Measurements from ENCODE around the gene C1RL.
"Not testable (repeated sequence)": the region's sequence is repeated elsewhere in the genome, so short reads cannot be mapped to it uniquely, and the experiment has no call there.

C1RL gene

DNA sequence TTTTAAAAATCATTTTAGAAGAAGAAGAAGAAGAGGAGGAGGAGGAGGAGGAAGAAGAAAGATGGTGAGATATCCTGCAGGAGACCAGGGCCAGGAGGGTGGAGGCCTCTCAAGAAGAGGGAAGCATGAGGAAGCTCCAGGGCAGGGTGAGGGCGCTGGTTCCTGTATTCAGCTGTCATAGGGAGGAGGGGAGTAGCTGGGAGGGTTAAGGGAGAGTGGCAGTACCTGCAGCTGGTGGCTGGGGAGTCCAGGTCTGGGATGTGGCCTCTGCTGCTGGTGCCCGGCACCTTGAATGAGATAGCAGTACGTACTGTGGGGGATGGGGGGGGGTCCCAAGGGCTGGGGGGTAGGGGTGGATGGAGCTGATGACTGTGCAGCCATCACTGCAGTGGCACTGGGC, 9.9 kb upstream of the C1RL start:
- H3K4me3 Mint-ChIP-seq = no peak overlapping the region
- no peaks in the 10 kb centered on the region for H3K9me3 Mint-ChIP-seq
- peaks cover 4% of the 10 kb centered on the region for H3K4me1 Mint-ChIP-seq
- no peak overlapping the region for H3K27ac Mint-ChIP-seq (ENCODE audit: low read depth)
- ATAC-seq (replicated peaks; ENCODE audit: extremely low read depth, poor library complexity, severe bottlenecking) (no peak), DNase-seq (ENCODE audit: low spot score in 2 of 2) (no peak)
- peaks cover 2% of the 10 kb centered on the region for H3K36me3 Mint-ChIP-seq (ENCODE audit: insufficient read depth)
- no peaks in the 10 kb centered on the region for H3K27me3 Mint-ChIP-seq

- Mint-ChIP-seq H3K36me3 (ENCODE audit: insufficient read depth) (peaks cover 2% of the 10 kb centered on the region), H3K9me3 (no peaks in the 10 kb centered on the region), H3K27ac (ENCODE audit: low read depth) (no peak overlapping the region), H3K27me3 (no peaks in the 10 kb centered on the region), H3K4me1 (peaks cover 9% of the 10 kb centered on the region), H3K4me3 (no peak overlapping the region)
- DNase-seq (ENCODE audit: low spot score in 2 of 2) (no peak), ATAC-seq (replicated peaks; ENCODE audit: extremely low read depth, poor library complexity, severe bottlenecking) (no peak)
These were observed 8.7 kb upstream of the C1RL start for GRCh38 chr12:7117670-7118069.

DNA sequence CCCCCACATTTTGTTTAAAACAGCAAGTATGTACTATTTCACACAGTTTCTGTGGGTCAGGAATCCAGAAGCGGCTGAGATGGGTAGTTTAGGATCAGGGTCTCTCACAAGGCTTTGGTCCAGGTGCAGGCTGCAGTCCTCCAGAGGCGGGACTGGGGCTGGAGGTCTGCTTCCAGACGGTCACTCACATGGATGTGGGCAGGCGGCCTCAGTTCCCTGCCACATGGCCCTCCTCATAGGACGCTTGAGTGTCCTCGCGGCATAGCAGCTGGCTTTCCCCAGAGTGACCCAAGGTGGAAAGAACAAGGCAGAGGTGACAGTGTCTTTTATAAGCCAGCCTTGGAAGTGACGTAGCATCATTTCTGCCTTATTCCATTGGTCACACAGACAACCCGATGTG, 7.9 kb upstream of the C1RL start:
- DNase-seq (ENCODE audit: low spot score in 2 of 2) = no peak
- no peak overlapping the region for H3K27ac Mint-ChIP-seq (ENCODE audit: low read depth)
- peaks cover 2% of the 10 kb centered on the region for H3K36me3 Mint-ChIP-seq (ENCODE audit: insufficient read depth)
- H3K9me3 Mint-ChIP-seq = no peaks in the 10 kb centered on the region
- H3K27me3 Mint-ChIP-seq = no peaks in the 10 kb centered on the region
- no peak for ATAC-seq (replicated peaks; ENCODE audit: extremely low read depth, poor library complexity, severe bottlenecking)
- H3K4me1 Mint-ChIP-seq = peaks cover 9% of the 10 kb centered on the region
- H3K4me3 Mint-ChIP-seq = no peak overlapping the region

- Mint-ChIP-seq H3K4me3 (no peak overlapping the region), H3K27me3 (no peaks in the 10 kb centered on the region), H3K36me3 (ENCODE audit: insufficient read depth) (peaks cover 2% of the 10 kb centered on the region)
These were observed 7.2 kb upstream of the C1RL start for GRCh38 chr12:7116196-7116595.

GRCh38 chr12:7114851-7115250, 5.8 kb upstream of the C1RL start:
- Mint-ChIP-seq H3K36me3 (ENCODE audit: insufficient read depth) (peaks cover 3% of the 10 kb centered on the region), H3K4me1 (peaks cover 19% of the 10 kb centered on the region), H3K9me3 (no peaks in the 10 kb centered on the region), H3K27ac (ENCODE audit: low read depth) (peak overlapping the region; percentile 51), H3K4me3 (no peak overlapping the region), H3K27me3 (no peaks in the 10 kb centered on the region)
- ATAC-seq (replicated peaks; ENCODE audit: extremely low read depth, poor library complexity, severe bottlenecking) = no peak
- DNase-seq (ENCODE audit: low spot score in 2 of 2) = no peak

More at GRCh38 chr12:7116196-7116595, 7.2 kb upstream of the C1RL start:
- DNase-seq (ENCODE audit: low spot score in 2 of 2) = no peak
- peaks cover 9% of the 10 kb centered on the region for H3K4me1 Mint-ChIP-seq
- no peak overlapping the region for H3K27ac Mint-ChIP-seq (ENCODE audit: low read depth)
- H3K9me3 Mint-ChIP-seq = no peaks in the 10 kb centered on the region
- no peak for ATAC-seq (replicated peaks; ENCODE audit: extremely low read depth, poor library complexity, severe bottlenecking)

DNA sequence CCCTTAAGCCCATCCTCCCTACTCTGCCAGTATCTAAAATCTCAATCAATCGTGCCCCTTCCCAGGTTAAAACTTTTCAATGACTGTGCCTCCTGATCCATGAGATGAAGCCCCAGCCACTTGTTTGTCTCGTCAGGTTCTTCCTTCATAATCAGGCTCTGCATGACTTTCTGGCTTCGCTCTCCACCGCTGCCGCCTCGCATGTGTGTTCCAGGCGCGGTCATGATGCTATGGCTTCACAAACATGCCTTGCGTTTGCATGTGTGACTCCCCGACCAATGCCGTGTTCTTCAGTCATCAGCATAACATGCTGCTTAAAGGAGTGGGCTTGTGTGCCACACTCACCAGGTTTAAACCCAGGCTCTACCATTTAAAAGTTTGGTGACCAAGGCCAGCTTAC, 5.0 kb upstream of the C1RL start:
- no peak for DNase-seq (ENCODE audit: low spot score in 2 of 2)
- peak overlapping the region; percentile 73 for H3K27ac Mint-ChIP-seq (ENCODE audit: low read depth)
- no peaks in the 10 kb centered on the region for H3K9me3 Mint-ChIP-seq
- no peak overlapping the region for H3K4me3 Mint-ChIP-seq
- peaks cover 26% of the 10 kb centered on the region for H3K4me1 Mint-ChIP-seq
- peaks cover 5% of the 10 kb centered on the region for H3K36me3 Mint-ChIP-seq (ENCODE audit: insufficient read depth)
- no peak for ATAC-seq (replicated peaks; ENCODE audit: extremely low read depth, poor library complexity, severe bottlenecking)
- H3K27me3 Mint-ChIP-seq = no peaks in the 10 kb centered on the region

GRCh38 chr12:7113389-7113871, 4.4 kb upstream of the C1RL start:
- DNase-seq (ENCODE audit: low spot score in 2 of 2) (peak in 1 of 2 donors; percentile 32), ATAC-seq (replicated peaks; ENCODE audit: extremely low read depth, poor library complexity, severe bottlenecking) (no peak)
- Mint-ChIP-seq H3K27me3 (no peaks in the 10 kb centered on the region), H3K9me3 (no peaks in the 10 kb centered on the region), H3K27ac (ENCODE audit: low read depth) (peak overlapping the region; percentile 73), H3K4me3 (no peak overlapping the region), H3K4me1 (peaks cover 28% of the 10 kb centered on the region), H3K36me3 (ENCODE audit: insufficient read depth) (peaks cover 7% of the 10 kb centered on the region)

GRCh38 chr12:7112041-7112440, 3.0 kb upstream of the C1RL start:
- Mint-ChIP-seq H3K36me3 (ENCODE audit: insufficient read depth) (peaks cover 7% of the 10 kb centered on the region), H3K27me3 (no peaks in the 10 kb centered on the region), H3K4me1 (peaks cover 38% of the 10 kb centered on the region), H3K27ac (ENCODE audit: low read depth) (no peak overlapping the region), H3K4me3 (no peak overlapping the region), H3K9me3 (no peaks in the 10 kb centered on the region)
- DNase-seq (ENCODE audit: low spot score in 2 of 2) (no peak), ATAC-seq (replicated peaks; ENCODE audit: extremely low read depth, poor library complexity, severe bottlenecking) (no peak)

DNA sequence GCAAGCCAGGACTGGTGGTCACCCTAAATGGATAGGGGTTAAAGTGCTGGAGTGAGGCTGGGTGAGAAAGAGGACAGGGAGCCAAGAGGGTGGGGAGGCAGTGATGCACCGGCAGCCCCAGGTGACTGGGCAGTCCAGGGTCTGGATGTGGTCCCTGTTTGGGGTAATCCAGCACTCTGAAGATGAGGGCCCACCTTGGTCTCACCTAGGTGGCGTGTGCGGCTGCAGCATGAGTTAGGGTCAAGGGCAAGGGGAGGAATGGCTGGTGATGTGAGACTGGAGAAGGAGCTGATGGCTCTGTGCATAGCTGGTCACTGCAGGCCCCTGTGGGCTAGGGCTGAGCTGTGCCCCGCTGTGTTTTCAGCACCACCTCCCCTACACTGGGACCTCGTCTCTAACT, 1.6 kb upstream of the C1RL start:
- DNase-seq (ENCODE audit: low spot score in 2 of 2) (no peak), ATAC-seq (replicated peaks; ENCODE audit: extremely low read depth, poor library complexity, severe bottlenecking) (no peak)
- Mint-ChIP-seq H3K4me3 (no peak overlapping the region), H3K9me3 (peaks cover 4% of the 10 kb centered on the region), H3K36me3 (ENCODE audit: insufficient read depth) (peaks cover 7% of the 10 kb centered on the region), H3K27me3 (no peaks in the 10 kb centered on the region), H3K4me1 (peaks cover 51% of the 10 kb centered on the region), H3K27ac (ENCODE audit: low read depth) (peak overlapping the region; percentile 49)

- H3K4me1 Mint-ChIP-seq = peaks cover 58% of the 10 kb centered on the region
- H3K9me3 Mint-ChIP-seq = peaks cover 7% of the 10 kb centered on the region
- H3K36me3 Mint-ChIP-seq (ENCODE audit: insufficient read depth) = peaks cover 7% of the 10 kb centered on the region
- no peak for DNase-seq (ENCODE audit: low spot score in 2 of 2)
- H3K27ac Mint-ChIP-seq (ENCODE audit: low read depth) = peak overlapping the region; percentile 89
- ATAC-seq (replicated peaks; ENCODE audit: extremely low read depth, poor library complexity, severe bottlenecking) = no peak
- no peaks in the 10 kb centered on the region for H3K27me3 Mint-ChIP-seq
- H3K4me3 Mint-ChIP-seq = peak overlapping the region; percentile 93
These were observed 532 bp upstream of the C1RL start for GRCh38 chr12:7109572-7109920.

DNA sequence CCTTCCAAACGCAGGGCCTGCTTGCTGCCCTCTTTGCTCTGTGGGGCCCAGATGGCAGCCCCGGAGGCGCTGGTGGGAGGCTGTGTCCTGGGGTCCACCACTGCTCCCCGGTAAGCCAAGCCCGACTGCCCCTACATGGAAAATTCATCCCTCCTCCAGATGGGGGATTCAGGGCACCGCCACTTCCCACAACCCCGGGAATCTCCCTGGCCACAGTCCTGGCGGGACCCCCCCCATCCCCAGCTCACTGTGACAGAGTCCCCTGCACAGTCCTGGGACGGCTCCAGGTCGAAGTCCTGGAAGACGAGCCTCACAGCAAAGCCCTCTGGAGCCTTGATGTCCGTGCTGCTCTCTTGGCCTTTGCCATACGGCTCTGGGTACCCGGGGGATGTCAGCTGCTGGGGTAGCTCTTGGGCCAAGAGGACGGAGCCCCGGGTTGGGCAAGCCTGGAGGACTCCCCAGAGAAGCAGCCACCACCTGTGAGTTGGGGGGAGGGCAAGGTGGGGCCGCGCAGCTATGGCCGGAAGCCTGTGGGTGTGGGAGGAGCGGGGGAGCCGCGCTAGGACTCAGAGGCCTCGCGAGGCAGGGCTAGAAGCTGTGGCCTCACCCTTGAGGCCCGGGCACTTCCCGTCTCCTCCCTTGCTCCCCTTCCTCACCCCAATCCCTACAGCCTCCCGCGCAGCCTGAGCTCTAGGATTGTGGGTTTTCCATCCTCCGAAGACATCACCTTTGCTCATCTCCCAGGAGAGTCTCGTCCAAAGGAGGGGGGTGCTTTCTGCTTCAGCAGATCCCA, 815 bp downstream of the C1RL start:
- peak overlapping the region; percentile 93 for H3K4me3 Mint-ChIP-seq
- peaks cover 59% of the 10 kb centered on the region for H3K4me1 Mint-ChIP-seq
- peak overlapping the region; percentile 89 for H3K27ac Mint-ChIP-seq (ENCODE audit: low read depth)
- H3K27me3 Mint-ChIP-seq = no peaks in the 10 kb centered on the region
- DNase-seq (ENCODE audit: low spot score in 2 of 2) (peak; percentile 43 to 46), ATAC-seq (replicated peaks; ENCODE audit: extremely low read depth, poor library complexity, severe bottlenecking) (peak; percentile 97)
- peaks cover 7% of the 10 kb centered on the region for H3K9me3 Mint-ChIP-seq
- peaks cover 14% of the 10 kb centered on the region for H3K36me3 Mint-ChIP-seq (ENCODE audit: insufficient read depth)

GRCh38 chr12:7107636-7108002, 1.4 kb downstream of the C1RL start:
- ATAC-seq (replicated peaks; ENCODE audit: extremely low read depth, poor library complexity, severe bottlenecking) (no peak), DNase-seq (ENCODE audit: low spot score in 2 of 2) (no peak)
- Mint-ChIP-seq H3K9me3 (peaks cover 7% of the 10 kb centered on the region), H3K36me3 (ENCODE audit: insufficient read depth) (peaks cover 15% of the 10 kb centered on the region), H3K4me1 (peaks cover 64% of the 10 kb centered on the region), H3K27ac (ENCODE audit: low read depth) (peak overlapping the region; percentile 89), H3K4me3 (peak overlapping the region; percentile 93), H3K27me3 (no peaks in the 10 kb centered on the region)

DNA sequence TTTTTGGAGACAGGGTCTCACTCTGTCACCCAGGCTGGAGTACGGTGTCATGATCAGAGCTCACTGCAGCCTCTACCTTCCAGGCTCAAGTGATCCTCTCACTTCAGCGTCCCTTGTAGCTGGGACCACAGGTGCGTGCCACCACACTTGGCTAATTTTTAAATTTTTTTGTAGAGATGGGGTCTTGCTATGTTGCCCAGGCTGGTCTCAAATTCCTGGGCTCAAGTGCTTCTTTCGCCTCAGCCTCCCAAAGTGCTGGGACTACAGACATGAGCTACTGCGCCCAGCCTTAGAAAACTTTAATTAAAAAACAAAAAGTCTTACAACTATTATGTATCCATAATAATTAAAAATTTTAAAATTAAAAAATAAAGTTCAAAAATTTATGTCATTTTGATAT, 1.8 kb downstream of the C1RL start:
- ATAC-seq (replicated peaks; ENCODE audit: extremely low read depth, poor library complexity, severe bottlenecking); DNase-seq (ENCODE audit: low spot score in 2 of 2); H3K9me3 Mint-ChIP-seq; H3K27me3 Mint-ChIP-seq; H3K27ac Mint-ChIP-seq (ENCODE audit: low read depth): not testable (repeated sequence)
- Mint-ChIP-seq H3K4me1 (peaks cover 69% of the 10 kb centered on the region), H3K36me3 (ENCODE audit: insufficient read depth) (peaks cover 16% of the 10 kb centered on the region), H3K4me3 (peak overlapping the region; percentile 93)
